ENCODE results near the gene AUTS2.

DNA sequence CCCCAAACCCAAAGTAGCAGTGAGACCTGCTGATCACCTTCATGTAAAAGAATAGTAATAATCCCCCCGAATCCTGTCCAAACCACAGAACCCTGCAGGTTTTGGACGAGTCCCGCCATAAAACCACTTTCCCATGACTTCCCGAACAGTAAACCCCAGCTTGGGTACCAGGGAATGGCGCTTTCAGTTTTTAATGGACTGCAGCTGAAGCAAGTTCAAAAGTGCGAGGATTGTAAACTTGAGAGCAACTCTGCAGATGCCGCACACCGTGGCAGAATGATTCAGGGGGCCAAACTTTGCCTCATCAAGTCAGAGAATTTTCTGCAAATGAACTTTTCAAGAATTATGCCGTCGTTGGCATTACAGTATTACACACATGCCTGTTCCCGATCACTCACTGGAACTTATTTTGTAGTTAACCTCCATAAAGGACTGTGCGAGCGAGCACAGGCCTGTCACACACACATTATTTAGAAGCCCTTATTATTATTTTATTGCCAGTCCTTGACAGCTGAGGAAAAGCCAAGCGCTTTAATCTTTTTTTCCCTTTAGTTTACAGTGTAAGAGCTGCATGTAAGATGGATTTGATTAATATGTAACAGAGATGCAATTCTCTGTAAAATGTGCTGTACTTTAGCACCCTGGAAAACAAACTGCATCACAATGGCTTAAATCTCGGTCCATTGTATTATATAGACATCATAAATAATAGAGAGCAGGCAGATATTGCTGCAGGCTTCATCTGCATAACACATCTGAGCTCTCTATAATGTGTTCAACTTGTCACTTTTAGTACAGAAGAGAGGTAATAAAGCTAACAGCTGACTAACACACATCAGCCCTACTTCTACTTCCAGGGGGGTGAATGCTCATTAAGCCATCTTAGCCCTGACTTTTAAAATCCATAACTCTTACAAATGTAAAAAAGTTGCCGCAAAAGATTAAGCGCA is 1040.2 kb downstream of the AUTS2 start:
- TF ChIP-seq POLR2AphosphoS5 (IDR thresholded peaks at IDR 0.05; ENCODE audit: insufficient read depth in 1 of 2, low read depth in 1 of 2) = no peak
- TF ChIP-seq, protein P1, sequence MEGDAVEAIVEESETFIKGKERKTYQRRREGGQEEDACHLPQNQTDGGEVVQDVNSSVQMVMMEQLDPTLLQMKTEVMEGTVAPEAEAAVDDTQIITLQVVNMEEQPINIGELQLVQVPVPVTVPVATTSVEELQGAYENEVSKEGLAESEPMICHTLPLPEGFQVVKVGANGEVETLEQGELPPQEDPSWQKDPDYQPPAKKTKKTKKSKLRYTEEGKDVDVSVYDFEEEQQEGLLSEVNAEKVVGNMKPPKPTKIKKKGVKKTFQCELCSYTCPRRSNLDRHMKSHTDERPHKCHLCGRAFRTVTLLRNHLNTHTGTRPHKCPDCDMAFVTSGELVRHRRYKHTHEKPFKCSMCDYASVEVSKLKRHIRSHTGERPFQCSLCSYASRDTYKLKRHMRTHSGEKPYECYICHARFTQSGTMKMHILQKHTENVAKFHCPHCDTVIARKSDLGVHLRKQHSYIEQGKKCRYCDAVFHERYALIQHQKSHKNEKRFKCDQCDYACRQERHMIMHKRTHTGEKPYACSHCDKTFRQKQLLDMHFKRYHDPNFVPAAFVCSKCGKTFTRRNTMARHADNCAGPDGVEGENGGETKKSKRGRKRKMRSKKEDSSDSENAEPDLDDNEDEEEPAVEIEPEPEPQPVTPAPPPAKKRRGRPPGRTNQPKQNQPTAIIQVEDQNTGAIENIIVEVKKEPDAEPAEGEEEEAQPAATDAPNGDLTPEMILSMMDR (IDR thresholded peaks at IDR 0.05) = no peak

Data from vagina (tissue), 2 donors.